Activated naive CD4-positive, alpha-beta T cell treated with anti-CD3 and anti-CD28 coated beads, Interleukin-2, amount 10 ng/mL, durations not matched to agents 7 days and 5 days (primary cell): ENCODE results near the gene SWAP70.
"Not testable (repeated sequence)": the region's sequence is repeated elsewhere in the genome, so short reads cannot be mapped to it uniquely, and the experiment has no call there.

Source experiments
- CTCF ChIA-PET: fragments of 350-600 bp; sonication (Branson Sonifier 250); formaldehyde crosslinking; loops from one replicate; lab custom pipeline; 2021; ENCODE audit warnings: antibody characterized with exemption; lab: Charles Lee
- DNase-seq: peaks from one replicate; pipeline ENCODE4 v3.0.0-alpha.2; 2020
- H3K27ac Mint-ChIP-seq: one replicate; pipeline ENCODE4 v1.8.0; 2021; ENCODE audit warnings: mild to moderate bottlenecking, moderate library complexity, mixed read lengths
- H3K27me3 Mint-ChIP-seq: one replicate; pipeline ENCODE4 v1.8.0; 2021; ENCODE audit warnings: mild to moderate bottlenecking, mixed read lengths
- H3K36me3 Mint-ChIP-seq: one replicate; pipeline ENCODE4 v1.8.0; 2021; ENCODE audit warnings: mixed read lengths
- H3K4me1 Mint-ChIP-seq: one replicate; pipeline ENCODE4 v1.8.0; 2021; ENCODE audit warnings: mixed read lengths
- H3K4me3 Mint-ChIP-seq: one replicate; pipeline ENCODE4 v1.8.0; 2021; ENCODE audit warnings: mild to moderate bottlenecking, moderate library complexity, mixed read lengths
- H3K9me3 Mint-ChIP-seq: one replicate; pipeline ENCODE4 v1.8.0; 2021; ENCODE audit warnings: mixed read lengths

Gene SWAP70

DNA sequence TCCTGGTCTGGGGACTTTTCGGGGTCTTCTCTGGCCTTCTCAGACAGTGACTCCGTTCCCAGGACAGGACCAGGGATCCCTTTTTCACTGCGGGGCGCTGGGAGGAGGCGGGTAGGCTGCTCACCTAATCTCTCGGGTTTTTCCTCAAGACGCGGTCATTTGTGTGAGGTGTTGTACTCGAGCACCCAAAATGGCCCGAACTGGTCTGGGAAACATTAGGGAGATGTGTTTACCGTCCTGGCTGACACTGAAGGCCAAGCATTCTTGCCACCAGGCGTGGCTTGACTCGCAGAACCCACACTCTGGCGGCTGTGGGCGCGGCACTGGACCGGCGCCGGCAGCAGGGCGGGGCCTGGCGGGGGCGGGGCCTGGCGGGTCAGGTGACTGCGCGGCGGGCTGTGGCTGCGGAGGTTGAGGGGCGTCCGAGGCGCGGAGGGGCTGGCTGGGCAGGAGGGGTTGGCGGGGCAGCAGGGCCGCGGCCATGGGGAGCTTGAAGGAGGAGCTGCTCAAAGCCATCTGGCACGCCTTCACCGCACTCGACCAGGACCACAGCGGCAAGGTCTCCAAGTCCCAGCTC is at the start of gene SWAP70:
Gene SWAP70 (plus strand): TSS at position 379 of the 577 bp plus-strand sequence. CDS start 103 bp downstream, at position 482.
- peaks cover 12% of the 10 kb centered on the region for H3K36me3 Mint-ChIP-seq

DNA sequence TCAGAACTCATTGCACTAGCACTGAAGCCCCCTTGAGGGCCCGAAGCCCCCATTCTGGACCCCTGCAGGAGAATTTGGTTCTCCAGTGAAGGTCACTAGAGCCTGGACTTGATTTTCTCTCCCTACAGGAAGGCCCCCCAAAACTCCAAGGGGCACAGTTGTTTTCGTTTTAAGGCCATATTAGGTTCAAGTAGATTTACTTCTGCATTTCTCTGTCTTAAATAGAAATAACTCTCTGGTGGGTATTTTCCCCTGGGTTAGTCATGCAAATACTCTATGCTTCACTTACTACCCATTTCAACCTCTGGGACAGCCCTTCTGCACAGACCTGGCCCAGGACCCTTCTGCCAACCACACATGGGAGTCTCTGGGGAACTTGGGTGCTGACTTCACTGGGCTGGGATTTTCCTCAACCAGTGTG is 48.8 kb upstream of the SWAP70 start:
- peaks cover 31% of the 10 kb centered on the region for H3K4me1 Mint-ChIP-seq
- H3K9me3 Mint-ChIP-seq, result no peaks in the 10 kb centered on the region
- peak overlapping the region; percentile 16 for H3K27ac Mint-ChIP-seq
- no peak for DNase-seq
- H3K4me3 Mint-ChIP-seq, result peak overlapping the region; percentile 84
- H3K36me3 Mint-ChIP-seq, result no peaks in the 10 kb centered on the region
- H3K27me3 Mint-ChIP-seq, result peaks cover 4% of the 10 kb centered on the region
- CTCF ChIA-PET, result no interaction called here

More for the DNA sequence above, at the start of gene SWAP70:
- CTCF ChIA-PET, result interaction anchor here (1.5 kb wide), 1 partner anchor 86 kb away, joined by 3 read pairs; no protein-coding TSS in a partner anchor
- peaks cover 55% of the 10 kb centered on the region for H3K27me3 Mint-ChIP-seq
- H3K27ac Mint-ChIP-seq, result no peak within 1 kb of the TSS
- H3K4me3 Mint-ChIP-seq, result peak within 1 kb of the TSS; percentile 82
- peak; percentile 83 for DNase-seq
- H3K9me3 Mint-ChIP-seq, result peaks cover 14% of the 10 kb centered on the region
- H3K4me1 Mint-ChIP-seq, result peaks cover 22% of the 10 kb centered on the region

DNA sequence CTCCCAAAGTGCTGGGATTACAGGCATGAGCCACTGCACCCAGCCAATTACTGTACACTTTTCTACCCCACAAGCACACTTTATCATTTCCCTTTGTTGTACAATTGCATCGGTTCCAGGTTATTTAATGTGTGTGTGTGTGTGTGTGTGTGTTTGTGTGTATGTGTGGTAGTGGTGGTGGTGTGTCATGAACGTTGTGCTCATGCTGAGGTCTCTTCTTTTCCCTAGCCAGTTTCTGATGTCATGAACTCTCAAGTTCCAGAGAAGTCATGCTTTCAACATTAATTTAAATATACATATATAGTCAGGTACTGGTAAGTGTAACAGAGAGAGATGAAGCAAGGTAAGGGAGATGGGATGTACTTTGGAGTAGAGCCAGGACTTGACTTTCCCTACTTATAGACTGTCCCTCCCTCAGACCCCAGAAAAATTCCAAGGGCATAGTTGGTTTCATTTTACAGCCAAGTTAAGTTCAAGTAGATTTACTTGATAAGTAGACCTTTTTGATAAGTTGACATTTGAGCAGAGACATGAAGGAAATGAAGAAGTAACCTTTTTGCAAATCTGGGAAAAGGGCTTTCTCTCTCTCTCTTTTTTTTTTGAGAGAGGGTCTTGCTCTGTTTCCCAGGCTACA is 47.7 kb upstream of the SWAP70 start:
- no peaks in the 10 kb centered on the region for H3K36me3 Mint-ChIP-seq
- peaks cover 4% of the 10 kb centered on the region for H3K27me3 Mint-ChIP-seq
- CTCF ChIA-PET, result interaction anchor here (0.8 kb wide), 1 partner anchor 132 kb away, joined by 3 read pairs; no protein-coding TSS in a partner anchor
- peaks cover 28% of the 10 kb centered on the region for H3K4me1 Mint-ChIP-seq
- H3K27ac Mint-ChIP-seq, result no peak overlapping the region
- H3K9me3 Mint-ChIP-seq, result no peaks in the 10 kb centered on the region
- no peak for DNase-seq
- H3K4me3 Mint-ChIP-seq, result no peak overlapping the region

DNA sequence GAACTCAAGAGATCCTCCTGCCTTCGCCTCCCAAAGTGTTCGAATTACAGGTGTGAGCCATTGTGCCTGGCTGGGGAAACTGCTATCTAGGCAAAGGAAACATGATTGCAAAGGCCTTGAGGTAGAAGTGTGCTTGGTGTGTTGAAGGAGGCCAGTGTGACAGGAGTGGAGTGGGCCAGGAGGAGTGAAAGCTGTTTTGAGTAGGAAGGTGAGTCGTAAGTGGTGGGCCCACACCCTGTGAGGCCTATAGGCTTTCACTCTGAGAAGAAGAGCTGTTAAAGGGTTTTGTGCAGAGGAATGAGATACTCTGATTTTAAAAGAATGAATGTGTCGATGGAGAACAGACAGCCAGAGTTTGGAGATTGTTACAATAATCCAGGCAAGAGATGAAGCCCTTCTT is 47.0 kb upstream of the SWAP70 start:
- Mint-ChIP-seq H3K4me3 (no peak overlapping the region), H3K4me1 (peaks cover 26% of the 10 kb centered on the region), H3K9me3 (no peaks in the 10 kb centered on the region), H3K27ac (no peak overlapping the region), H3K27me3 (peaks cover 4% of the 10 kb centered on the region), H3K36me3 (no peaks in the 10 kb centered on the region)
- no peak for DNase-seq
- CTCF ChIA-PET, result interaction anchor here (0.8 to 1.7 kb wide), 3 partner anchors 82 to 132 kb away, joined by 3 to 6 read pairs (median 3); no protein-coding TSS in a partner anchor

DNA sequence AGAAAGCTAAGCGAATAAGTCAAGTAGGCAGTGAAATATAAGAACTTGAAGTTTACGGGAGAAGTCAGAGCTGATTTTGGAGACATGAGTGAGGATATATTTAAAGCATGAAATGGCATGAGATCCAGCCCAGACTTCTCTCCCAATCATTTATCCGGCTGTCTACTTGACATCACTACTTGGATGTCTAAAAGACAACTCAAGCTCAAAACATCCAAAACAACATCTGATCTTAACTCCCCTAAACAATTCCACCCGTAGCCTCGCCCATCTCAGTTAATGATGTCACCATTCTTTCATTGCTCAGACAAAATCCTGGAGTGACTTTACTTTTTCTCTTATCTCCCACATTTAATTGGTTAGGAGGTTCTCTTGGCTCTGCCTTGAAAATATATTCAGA is 45.9 kb upstream of the SWAP70 start:
- CTCF ChIA-PET, result interaction anchor here (0.8 to 1.7 kb wide), 2 partner anchors 16 to 131 kb away, joined by 3 to 6 read pairs; no protein-coding TSS in a partner anchor
- Mint-ChIP-seq H3K4me3 (no peak overlapping the region), H3K9me3 (no peaks in the 10 kb centered on the region), H3K4me1 (peaks cover 20% of the 10 kb centered on the region), H3K36me3 (no peaks in the 10 kb centered on the region), H3K27ac (no peak overlapping the region), H3K27me3 (peaks cover 4% of the 10 kb centered on the region)
- DNase-seq, result no peak

DNA sequence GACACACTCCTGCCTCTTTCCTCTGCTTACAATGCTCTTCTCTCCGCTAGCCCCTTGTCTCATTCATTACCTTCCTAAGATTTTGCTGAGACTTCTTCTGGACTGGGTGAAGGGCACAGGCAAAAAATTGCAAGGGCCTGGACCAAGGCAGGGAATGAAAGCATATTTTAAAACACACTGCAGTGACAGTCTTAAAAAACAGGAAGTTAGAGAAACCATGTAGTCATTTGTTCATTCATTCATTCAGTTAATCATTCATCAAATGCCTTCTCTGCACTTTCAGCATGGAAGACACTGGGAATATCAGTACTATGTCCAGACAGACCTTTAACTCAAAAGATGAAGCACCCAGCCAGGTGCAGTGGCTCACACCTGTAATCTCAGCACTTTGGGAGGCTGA is 44.9 kb upstream of the SWAP70 start:
- DNase-seq, result no peak
- Mint-ChIP-seq H3K4me3 (no peak overlapping the region), H3K27me3 (peaks cover 5% of the 10 kb centered on the region), H3K9me3 (no peaks in the 10 kb centered on the region), H3K4me1 (peaks cover 12% of the 10 kb centered on the region), H3K27ac (no peak overlapping the region), H3K36me3 (no peaks in the 10 kb centered on the region)
- CTCF ChIA-PET, result no interaction called here

DNA sequence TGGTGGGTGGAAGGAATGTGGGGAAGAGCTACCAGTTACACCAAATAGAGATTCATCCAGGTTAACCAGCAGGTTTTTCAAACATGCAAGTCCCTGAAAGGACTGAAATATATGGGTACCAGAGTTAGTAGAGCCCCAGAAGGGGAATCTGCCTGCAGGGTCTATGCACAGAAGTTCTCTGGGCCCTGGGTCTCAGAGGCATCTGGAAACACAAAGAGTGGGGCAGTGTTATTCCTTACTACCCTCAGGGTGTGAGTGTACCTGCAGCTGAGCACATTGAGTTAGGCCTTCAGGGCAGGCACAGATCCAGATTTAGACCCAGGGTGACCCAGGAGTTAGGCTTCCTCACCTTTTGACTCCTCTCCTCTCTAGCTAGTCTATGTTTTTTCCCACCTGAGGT is 43.9 kb upstream of the SWAP70 start:
- H3K4me3 Mint-ChIP-seq, result no peak overlapping the region
- H3K27me3 Mint-ChIP-seq, result peaks cover 12% of the 10 kb centered on the region
- H3K27ac Mint-ChIP-seq, result no peak overlapping the region

DNA sequence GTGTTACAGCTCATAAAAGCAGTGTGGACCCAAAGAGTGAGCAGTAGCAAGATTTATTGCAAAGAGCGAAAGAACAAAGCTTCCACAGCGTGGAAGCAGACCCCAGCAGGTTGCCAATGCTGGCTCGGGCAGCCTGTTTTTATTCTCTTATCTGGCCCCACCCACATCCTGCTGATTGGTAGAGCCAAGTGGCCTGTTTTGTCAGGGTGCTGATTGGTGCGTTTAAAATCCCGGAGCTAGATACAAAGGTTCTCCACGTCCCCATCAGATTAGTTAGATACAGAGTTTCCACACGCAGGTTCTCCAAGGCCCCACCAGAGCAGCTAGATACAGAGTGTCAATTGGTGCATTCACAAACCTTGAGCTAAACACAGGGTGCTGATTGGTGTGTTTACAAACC is 41.5 kb upstream of the SWAP70 start:
- H3K36me3 Mint-ChIP-seq, DNase-seq, CTCF ChIA-PET, H3K4me3 Mint-ChIP-seq, H3K27ac Mint-ChIP-seq, H3K4me1 Mint-ChIP-seq, H3K9me3 Mint-ChIP-seq: not testable (repeated sequence)
- peaks cover 25% of the 10 kb centered on the region for H3K27me3 Mint-ChIP-seq

More for the DNA sequence above, 43.9 kb upstream of the SWAP70 start:
- Mint-ChIP-seq H3K9me3 (no peaks in the 10 kb centered on the region), H3K4me1 (peaks cover 4% of the 10 kb centered on the region), H3K36me3 (no peaks in the 10 kb centered on the region)
- DNase-seq, result no peak
- CTCF ChIA-PET, result interaction anchor here (1.4 kb wide), 1 partner anchor 128 kb away, joined by 5 read pairs; no protein-coding TSS in a partner anchor

DNA sequence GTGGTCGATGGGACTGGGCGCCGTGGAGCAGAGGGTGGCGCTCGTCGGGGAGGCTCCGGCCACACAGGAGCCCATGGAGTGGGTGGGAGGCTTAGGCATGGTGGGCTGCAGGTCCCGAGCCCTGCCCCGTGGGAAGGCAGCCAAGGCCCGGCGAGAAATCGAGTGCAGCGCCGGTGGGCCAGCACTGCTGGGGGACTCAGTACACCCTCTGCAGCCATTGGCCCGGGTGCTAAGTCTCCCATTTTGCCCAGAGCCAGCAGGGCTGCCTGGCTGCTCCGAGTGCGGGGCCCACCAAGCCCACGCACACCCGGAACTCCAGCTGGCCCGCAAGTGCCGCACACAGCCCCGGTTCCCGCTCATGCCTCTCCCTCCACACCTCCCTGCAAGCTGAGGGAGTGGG is 40.8 kb upstream of the SWAP70 start:
- H3K4me1 Mint-ChIP-seq, CTCF ChIA-PET, H3K36me3 Mint-ChIP-seq, DNase-seq, H3K4me3 Mint-ChIP-seq, H3K9me3 Mint-ChIP-seq, H3K27ac Mint-ChIP-seq: not testable (repeated sequence)
- peaks cover 28% of the 10 kb centered on the region for H3K27me3 Mint-ChIP-seq

DNA sequence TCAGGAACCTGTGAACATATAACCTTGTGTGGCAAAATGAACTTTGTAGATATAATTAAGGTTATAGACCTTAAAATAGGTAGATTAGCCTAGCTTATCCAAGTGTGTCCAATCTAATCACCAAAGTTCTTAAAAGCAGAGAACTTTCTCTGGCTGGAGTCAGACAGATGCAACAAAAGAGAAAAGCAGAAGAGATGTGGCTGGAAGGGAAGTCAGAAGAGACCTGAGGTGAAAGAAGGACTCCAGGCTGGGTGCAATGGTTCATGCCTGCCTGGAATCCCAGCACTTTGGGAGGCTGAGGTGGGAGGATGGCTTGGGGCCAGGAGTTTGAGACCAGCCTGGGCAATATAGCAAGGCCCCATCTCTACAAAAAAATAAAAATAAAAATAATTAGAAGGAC is 39.4 kb upstream of the SWAP70 start:
- no peaks in the 10 kb centered on the region for H3K9me3 Mint-ChIP-seq
- no peak overlapping the region for H3K4me3 Mint-ChIP-seq
- H3K27ac Mint-ChIP-seq, result no peak overlapping the region
- no peak for DNase-seq
- CTCF ChIA-PET, result interaction anchor here (1.8 kb wide), 1 partner anchor 11 kb away, joined by 4 read pairs; no protein-coding TSS in a partner anchor
- H3K27me3 Mint-ChIP-seq, result peaks cover 33% of the 10 kb centered on the region
- no peaks in the 10 kb centered on the region for H3K36me3 Mint-ChIP-seq
- no peaks in the 10 kb centered on the region for H3K4me1 Mint-ChIP-seq

DNA sequence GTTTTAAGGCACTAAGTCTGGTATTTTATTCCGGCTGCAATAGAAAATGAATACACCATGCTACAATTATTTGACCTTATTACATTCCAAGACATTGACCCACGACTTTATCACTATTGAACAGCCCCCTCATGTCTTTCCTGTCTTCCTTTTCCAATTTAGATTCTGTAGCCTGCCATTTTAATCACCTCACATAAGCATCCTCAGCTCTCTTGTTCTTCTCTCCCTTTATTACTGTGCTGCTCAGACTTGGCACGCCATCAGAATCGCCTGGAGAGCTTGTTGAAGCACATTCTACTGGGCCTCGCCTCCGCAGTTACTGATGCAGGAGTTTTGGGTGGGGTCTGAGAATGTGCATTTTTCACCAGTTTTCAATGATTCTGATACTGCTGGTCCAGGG is 38.7 kb upstream of the SWAP70 start:
- Mint-ChIP-seq H3K9me3 (no peaks in the 10 kb centered on the region), H3K27me3 (peaks cover 33% of the 10 kb centered on the region), H3K27ac (no peak overlapping the region), H3K4me3 (no peak overlapping the region), H3K4me1 (no peaks in the 10 kb centered on the region), H3K36me3 (no peaks in the 10 kb centered on the region)
- CTCF ChIA-PET, result interaction anchor here (1.8 kb wide), 1 partner anchor 12 kb away, joined by 4 read pairs; no protein-coding TSS in a partner anchor
- DNase-seq, result no peak

DNA sequence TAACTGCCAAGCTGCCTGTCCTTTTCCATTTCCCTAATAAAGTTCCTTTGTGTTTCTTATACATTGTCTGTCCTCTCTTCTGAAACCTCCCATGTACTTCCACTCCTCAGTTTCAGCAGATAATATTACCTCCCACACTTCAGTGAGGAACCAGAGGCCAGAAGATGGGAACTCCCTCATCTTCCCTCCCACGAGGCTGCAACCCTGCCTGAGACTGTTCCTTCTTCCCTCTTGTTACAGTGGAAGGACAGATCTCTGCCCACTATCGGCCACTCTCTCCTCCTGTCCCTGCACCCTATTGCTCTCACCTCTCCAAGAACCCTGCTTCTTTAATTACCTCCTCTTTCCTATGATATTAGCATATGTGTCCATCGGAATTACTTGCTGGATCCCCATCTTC is 38.1 kb upstream of the SWAP70 start:
- H3K9me3 Mint-ChIP-seq, result no peaks in the 10 kb centered on the region
- no peak for DNase-seq
- H3K4me3 Mint-ChIP-seq, result no peak overlapping the region
- H3K4me1 Mint-ChIP-seq, result no peaks in the 10 kb centered on the region
- peaks cover 33% of the 10 kb centered on the region for H3K27me3 Mint-ChIP-seq
- no peaks in the 10 kb centered on the region for H3K36me3 Mint-ChIP-seq
- no peak overlapping the region for H3K27ac Mint-ChIP-seq
- CTCF ChIA-PET, result no interaction called here

DNA sequence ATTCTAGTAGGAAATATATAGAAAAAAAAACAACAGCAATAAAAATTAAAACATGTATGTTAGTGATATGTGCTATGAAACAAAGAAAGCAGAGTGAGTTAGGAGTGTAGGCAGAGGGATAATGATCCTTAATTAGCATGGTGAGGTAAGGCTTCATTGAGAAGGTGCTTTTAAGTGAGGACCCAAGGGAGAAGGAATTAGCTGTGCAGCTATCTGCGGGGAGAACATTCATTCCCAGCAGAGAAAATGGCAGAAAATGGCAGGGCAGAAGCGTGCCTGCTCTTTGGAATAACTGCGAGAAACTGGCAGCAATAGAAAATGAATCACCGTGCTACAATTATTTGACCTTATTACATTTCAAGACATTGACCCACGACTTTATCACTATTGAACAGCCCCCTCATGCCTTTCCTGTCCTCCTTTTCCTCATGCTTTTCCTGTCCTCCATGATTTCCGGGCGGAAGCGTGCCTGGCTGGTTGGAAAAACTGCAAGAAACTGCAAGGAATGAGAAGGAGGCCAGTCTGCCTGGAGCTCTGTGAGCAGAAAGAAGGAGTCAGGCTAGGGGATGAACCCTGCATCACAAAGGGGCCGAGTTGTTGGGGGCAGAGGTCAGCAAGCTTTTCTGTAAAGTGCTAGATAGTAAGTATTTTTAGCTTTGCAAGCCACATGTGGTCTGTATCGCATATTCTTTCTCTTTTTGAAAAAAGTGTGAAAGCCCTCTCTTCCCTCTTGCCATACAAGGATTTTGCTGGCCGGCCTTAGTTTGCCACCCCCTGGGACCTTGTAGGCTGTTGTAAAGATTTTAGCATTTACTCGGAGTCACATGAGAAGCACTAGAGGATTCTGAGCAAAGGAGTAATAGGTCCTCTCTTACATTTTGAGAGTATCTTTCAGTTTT is 37.1 kb upstream of the SWAP70 start:
- CTCF ChIA-PET, result interaction anchor here (1.0 kb wide), 1 partner anchor 122 kb away, joined by 3 read pairs; no protein-coding TSS in a partner anchor

DNA sequence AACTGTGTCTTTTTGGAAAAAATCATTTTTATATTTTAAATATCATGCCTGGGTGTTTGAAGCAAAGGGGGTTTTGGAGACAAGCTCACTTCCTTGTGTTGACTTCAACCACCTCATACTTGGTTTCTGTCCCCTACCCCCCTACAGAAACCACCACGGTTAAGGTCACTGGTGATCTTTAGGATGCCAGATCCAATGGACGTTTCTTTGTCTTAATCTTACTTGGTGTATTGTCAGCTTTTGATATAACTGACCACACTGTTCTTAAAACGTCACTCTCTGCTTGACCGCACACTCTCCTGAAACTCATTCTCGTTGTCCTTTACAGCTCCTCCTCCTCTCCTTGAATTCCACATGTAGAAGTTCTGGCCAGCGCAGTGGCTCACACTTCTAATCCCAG is 34.8 kb upstream of the SWAP70 start:
- H3K36me3 Mint-ChIP-seq, result no peaks in the 10 kb centered on the region
- H3K27me3 Mint-ChIP-seq, result peaks cover 31% of the 10 kb centered on the region
- H3K4me3 Mint-ChIP-seq, result no peak overlapping the region
- H3K27ac Mint-ChIP-seq, result no peak overlapping the region
- no peaks in the 10 kb centered on the region for H3K4me1 Mint-ChIP-seq
- no peaks in the 10 kb centered on the region for H3K9me3 Mint-ChIP-seq
- CTCF ChIA-PET, result no interaction called here
- DNase-seq, result no peak

More for the DNA sequence above, 37.1 kb upstream of the SWAP70 start:
- Mint-ChIP-seq H3K27ac (no peak overlapping the region), H3K4me1 (no peaks in the 10 kb centered on the region), H3K27me3 (peaks cover 33% of the 10 kb centered on the region), H3K4me3 (no peak overlapping the region), H3K9me3 (no peaks in the 10 kb centered on the region), H3K36me3 (no peaks in the 10 kb centered on the region)
- no peak for DNase-seq
